MCF 10A (cell line): ENCODE data around the gene ZIC2. TPM values are rescaled to one million over a fixed set of nuclear protein-coding genes. Genes with fewer than 3 reads are reported as not detected.

Experiments
- BruUV-seq: library from RNA; stranded (reverse); fragments of 400-500 nt; replicated peaks from 2 replicates; lab custom pipeline; 2021; lab: Mats Ljungman, UMichigan
- CTCF ChIA-PET: fragments of 300-600 bp; sonication (Branson Sonifier 250); formaldehyde crosslinking; extraction: SDS; loops from one replicate; lab custom pipeline; 2021; ENCODE audit warnings: antibody characterized with exemption, inconsistent platforms; lab: Yijun Ruan, JAX
- POLR2A ChIA-PET: fragments of 300-600, 350-650 bp; sonication (Branson Sonifier 250); formaldehyde crosslinking; extraction: SDS; loops from one replicate; lab custom pipeline; 2020; ENCODE audit warnings: antibody characterized with exemption, inconsistent platforms; lab: Yijun Ruan, JAX
- DNase-seq: peaks from one replicate; pipeline ENCODE4 v3.0.0-alpha.2; 2018; ENCODE audit not compliant: unreplicated experiment
- H3K27ac Mint-ChIP-seq: one replicate; pipeline ENCODE4 v1.8.0; 2022; ENCODE audit warnings: mild to moderate bottlenecking, low read depth, mixed read lengths; ENCODE audit not compliant: unreplicated experiment
- H3K27me3 Mint-ChIP-seq: one replicate; pipeline ENCODE4 v1.8.0; 2022; ENCODE audit warnings: mixed read lengths; ENCODE audit not compliant: insufficient read depth, unreplicated experiment
- H3K36me3 Mint-ChIP-seq: one replicate; pipeline ENCODE4 v1.8.0; 2022; ENCODE audit warnings: mild to moderate bottlenecking, moderate library complexity, mixed read lengths; ENCODE audit not compliant: insufficient read depth, unreplicated experiment
- H3K4me1 Mint-ChIP-seq: one replicate; pipeline ENCODE4 v1.8.0; 2022; ENCODE audit warnings: mixed read lengths; ENCODE audit not compliant: insufficient read depth, unreplicated experiment
- H3K4me3 Mint-ChIP-seq: one replicate; pipeline ENCODE4 v1.8.0; 2022; ENCODE audit warnings: mild to moderate bottlenecking, moderate library complexity, mixed read lengths; ENCODE audit not compliant: unreplicated experiment
- H3K9me3 Mint-ChIP-seq: one replicate; pipeline ENCODE4 v1.8.0; 2022; ENCODE audit warnings: mixed read lengths; ENCODE audit not compliant: unreplicated experiment
- CTCF ChIP-seq: fragments of 200-600 bp; IDR thresholded peaks from one replicate; pipeline ENCODE4 v1.8.0; 2022; ENCODE audit warnings: antibody characterized with exemption, mild to moderate bottlenecking; ENCODE audit not compliant: unreplicated experiment
- intact Hi-C: fragments of 100-400 bp; cut with micrococcal nuclease; formaldehyde crosslinking; loops from 2 replicates; pipeline ENCODE4 v1.14.1; 2022
- total RNA-seq: library from RNA; stranded (reverse); gene quantifications from 2 replicates; pipeline ENCODE4 v1.2.3, GENCODE V29; 2022

ZIC2 gene
- total RNA-seq, 1 experiment from 2014 or later, result 8.2 TPM

DNA sequence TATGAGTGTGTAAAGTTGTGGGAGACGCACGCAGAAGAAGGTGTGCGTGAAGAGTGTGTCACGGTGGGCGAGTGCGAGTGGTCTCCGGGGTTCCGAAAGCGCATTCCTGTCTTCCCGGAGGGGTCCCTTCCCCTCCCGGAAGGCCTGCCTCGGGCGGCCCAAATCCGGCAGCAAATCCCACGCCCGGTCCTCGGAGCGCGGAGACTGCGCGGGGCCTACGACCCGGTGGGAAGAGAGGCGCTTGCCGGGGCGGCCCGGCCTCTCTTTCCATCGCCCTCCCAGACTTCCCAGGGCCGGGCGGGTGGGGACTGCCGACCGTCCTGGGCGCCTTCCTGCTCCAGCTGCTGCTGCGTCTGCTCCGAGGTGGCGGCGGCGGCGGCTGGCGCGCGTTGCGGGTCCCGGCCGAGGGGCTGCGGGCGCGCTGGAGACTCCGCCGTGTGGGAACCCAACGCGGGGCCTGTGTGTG lies 12.1 kb upstream of the ZIC2 start:
- DNase-seq, result no peak
- BruUV-seq, result no TSS peak
- POLR2A ChIA-PET, result no interaction called here
- peak overlapping the region; percentile 35 for H3K4me3 Mint-ChIP-seq
- H3K27me3 Mint-ChIP-seq, result peaks cover 21% of the 10 kb centered on the region
- H3K9me3 Mint-ChIP-seq, result no peaks in the 10 kb centered on the region
- no peaks in the 10 kb centered on the region for H3K36me3 Mint-ChIP-seq
- no peaks in the 10 kb centered on the region for H3K4me1 Mint-ChIP-seq
- CTCF ChIA-PET, result interaction anchor here (0.6 kb wide), 1 partner anchor 294 kb away, joined by 3 read pairs; no protein-coding TSS in a partner anchor
- no peak overlapping the region for H3K27ac Mint-ChIP-seq
- intact Hi-C loops, result no loop called here
- no peak for TF ChIP-seq CTCF

GRCh38 chr13:99969919-99970650 lies 11.5 kb upstream of the ZIC2 start:
- ChIA-PET POLR2A (no interaction called here), CTCF (interaction anchor here (0.6 kb wide), 1 partner anchor 293 kb away, joined by 3 read pairs; no protein-coding TSS in a partner anchor)
- no peak for TF ChIP-seq CTCF
- no peaks in the 10 kb centered on the region for H3K9me3 Mint-ChIP-seq
- BruUV-seq, result no TSS peak
- H3K4me3 Mint-ChIP-seq, result peak overlapping the region; percentile 35
- DNase-seq, result no peak
- intact Hi-C loops, result no loop called here
- no peaks in the 10 kb centered on the region for H3K4me1 Mint-ChIP-seq
- no peaks in the 10 kb centered on the region for H3K36me3 Mint-ChIP-seq
- peaks cover 21% of the 10 kb centered on the region for H3K27me3 Mint-ChIP-seq
- no peak overlapping the region for H3K27ac Mint-ChIP-seq

DNA sequence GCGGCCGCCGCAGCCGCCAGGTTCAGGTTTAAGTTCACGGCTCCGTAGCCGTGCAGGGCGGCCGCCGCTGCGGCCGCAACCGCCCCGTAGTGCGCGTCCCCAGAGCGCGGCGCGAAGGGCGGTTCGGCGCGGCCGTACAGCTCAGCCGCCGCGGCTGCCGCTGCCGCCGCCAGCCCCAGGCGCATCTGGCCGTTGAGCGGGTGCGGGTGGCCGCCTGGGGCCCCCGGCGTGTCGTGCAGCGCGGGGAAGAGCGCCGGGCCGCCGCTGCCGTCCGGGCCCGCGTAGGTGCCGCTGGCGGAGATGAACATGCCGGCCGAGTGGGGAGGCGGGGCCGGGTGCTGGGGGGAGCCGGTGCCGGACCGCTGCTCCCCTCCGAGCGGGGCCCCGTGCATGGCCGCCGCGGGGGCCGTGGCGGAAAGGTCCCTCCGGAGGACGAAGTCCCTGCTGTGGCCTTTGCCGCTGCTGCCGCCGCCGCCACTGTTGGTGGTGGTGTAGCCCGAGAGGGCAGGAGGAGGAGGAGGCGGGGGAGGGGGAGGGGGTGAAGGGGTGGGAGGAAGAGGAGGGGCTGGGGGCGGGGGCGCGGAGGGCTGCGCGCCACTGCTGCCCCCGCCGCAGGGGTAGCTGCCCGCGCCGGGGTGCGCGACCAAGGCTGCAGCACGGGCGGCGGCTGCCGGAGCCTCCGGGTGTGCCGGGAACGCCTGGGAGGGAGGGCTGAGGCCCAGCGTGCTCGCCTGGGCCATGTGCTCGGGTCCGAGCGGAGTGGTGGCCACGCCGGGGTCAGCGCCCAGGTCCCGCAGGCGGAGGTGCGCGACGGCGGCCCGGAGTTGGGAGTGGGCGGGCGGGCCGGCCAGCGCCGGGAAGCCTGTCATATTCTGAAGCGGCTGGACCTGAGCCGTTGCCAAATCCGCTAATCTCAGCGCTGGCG lies 10.7 kb upstream of the ZIC2 start:
- CTCF ChIA-PET, result no interaction called here
- TF ChIP-seq CTCF, result no peak
- no TSS peak for BruUV-seq
- Mint-ChIP-seq H3K9me3 (no peaks in the 10 kb centered on the region), H3K4me1 (no peaks in the 10 kb centered on the region), H3K36me3 (no peaks in the 10 kb centered on the region), H3K27ac (no peak overlapping the region), H3K4me3 (no peak overlapping the region), H3K27me3 (peaks cover 21% of the 10 kb centered on the region)
- no peak for DNase-seq
- POLR2A ChIA-PET, result no interaction called here
- intact Hi-C loops, result no loop called here
